ENCODE results near the gene CREB1. TPM values are rescaled to one million over a fixed set of nuclear protein-coding genes. Genes with fewer than 3 reads are reported as not detected.

Gene CREB1
- total RNA-seq, 4 donors from 2014 or later = 33.9 to 44.3 (median 37.1) TPM

DNA sequence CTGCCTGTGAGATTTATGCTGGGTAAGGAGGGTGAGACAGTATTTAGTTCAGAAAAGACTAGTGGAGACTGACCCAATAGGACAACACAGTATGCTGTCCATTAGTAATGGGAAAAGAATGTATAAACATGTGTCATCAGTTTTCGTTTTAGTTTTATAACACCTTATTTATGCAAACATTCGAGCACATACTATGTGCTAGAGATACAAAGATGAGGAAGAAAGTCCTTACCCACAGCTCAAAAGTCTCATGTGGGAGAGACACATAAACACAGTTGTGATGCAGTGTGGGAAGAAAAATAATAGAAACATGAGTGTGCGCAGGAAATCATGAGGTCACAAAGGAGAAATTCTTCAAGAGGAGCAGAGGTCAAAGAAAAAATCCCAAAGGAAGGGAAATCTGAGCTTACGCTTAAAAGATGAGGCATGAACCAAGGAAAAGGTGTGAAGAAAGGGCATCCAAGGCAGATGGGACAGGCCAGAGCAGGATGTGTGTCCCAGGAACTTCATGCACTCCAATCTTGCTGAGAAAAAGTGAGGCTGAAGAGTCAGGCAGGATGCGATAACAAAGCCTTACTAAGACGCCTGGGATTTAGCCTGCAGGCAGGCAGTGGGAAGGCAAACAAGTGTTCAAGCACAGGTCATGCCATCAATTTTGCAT is 87.4 kb downstream of the CREB1 start:
- intact Hi-C loops (cut with DNase I) = no loop called here
- peaks cover 0 to 10% (median 4%) of the 10 kb centered on the region in 3 donors for H3K4me1 ChIP-seq
- H3K36me3 ChIP-seq = peaks cover 0 to 66% (median 5%) of the 10 kb centered on the region in 3 donors
- DNase-seq = no peak
- H3K4me3 ChIP-seq = no peak overlapping the region
- H3K9me3 ChIP-seq = no peaks in the 10 kb centered on the region
- TF ChIP-seq CTCF (IDR thresholded peaks at IDR 0.05) = no peak
- no peak for TF ChIP-seq POLR2A (IDR thresholded peaks at IDR 0.05)
- WGBS, 2 donors = 57 to 60% methylated on average over 6 of the region's 6 CpGs
- peak overlapping the region in 3 of 4 donors; percentile 40 to 68 (median 60) for H3K27ac ChIP-seq
- H3K27me3 ChIP-seq = no peaks in the 10 kb centered on the region

GRCh38 chr2:207619764-207620203 is 90.0 kb downstream of the CREB1 start:
- TF ChIP-seq POLR2A (IDR thresholded peaks at IDR 0.05) = no peak
- TF ChIP-seq CTCF (IDR thresholded peaks at IDR 0.05) = no peak
- H3K27ac ChIP-seq = no peak overlapping the region
- peaks cover 0 to 57% (median 5%) of the 10 kb centered on the region in 3 donors for H3K36me3 ChIP-seq
- WGBS, 2 donors = 53 to 67% methylated on average over 4 of the region's 4 CpGs
- DNase-seq = no peak
- H3K4me3 ChIP-seq = no peak overlapping the region
- peaks cover 6 to 33% (median 13%) of the 10 kb centered on the region in 3 donors for H3K4me1 ChIP-seq
- intact Hi-C loops (cut with DNase I) = loop anchor here (10.0 kb wide), 1 partner anchor 465 kb away; no protein-coding TSS in a partner anchor
- no peaks in the 10 kb centered on the region for H3K9me3 ChIP-seq
- no peaks in the 10 kb centered on the region for H3K27me3 ChIP-seq

- peaks cover 11 to 42% (median 19%) of the 10 kb centered on the region in 3 donors for H3K4me1 ChIP-seq
- H3K27ac ChIP-seq = no peak overlapping the region
- no peak overlapping the region for H3K4me3 ChIP-seq
- peaks cover 0 to 43% (median 5%) of the 10 kb centered on the region in 3 donors for H3K36me3 ChIP-seq
- WGBS, 2 donors = 84 to 85% methylated on average over 10 of the region's 10 CpGs
- intact Hi-C loops (cut with DNase I) = loop anchor here (10.0 kb wide), 1 partner anchor 467 kb away; no protein-coding TSS in a partner anchor
- DNase-seq = no peak
- H3K9me3 ChIP-seq = no peaks in the 10 kb centered on the region
- TF ChIP-seq POLR2A (IDR thresholded peaks at IDR 0.05) = no peak
- TF ChIP-seq CTCF (IDR thresholded peaks at IDR 0.05) = no peak
- H3K27me3 ChIP-seq = no peaks in the 10 kb centered on the region
Observed at GRCh38 chr2:207621501-207622039, 91.8 kb downstream of the CREB1 start.

DNA sequence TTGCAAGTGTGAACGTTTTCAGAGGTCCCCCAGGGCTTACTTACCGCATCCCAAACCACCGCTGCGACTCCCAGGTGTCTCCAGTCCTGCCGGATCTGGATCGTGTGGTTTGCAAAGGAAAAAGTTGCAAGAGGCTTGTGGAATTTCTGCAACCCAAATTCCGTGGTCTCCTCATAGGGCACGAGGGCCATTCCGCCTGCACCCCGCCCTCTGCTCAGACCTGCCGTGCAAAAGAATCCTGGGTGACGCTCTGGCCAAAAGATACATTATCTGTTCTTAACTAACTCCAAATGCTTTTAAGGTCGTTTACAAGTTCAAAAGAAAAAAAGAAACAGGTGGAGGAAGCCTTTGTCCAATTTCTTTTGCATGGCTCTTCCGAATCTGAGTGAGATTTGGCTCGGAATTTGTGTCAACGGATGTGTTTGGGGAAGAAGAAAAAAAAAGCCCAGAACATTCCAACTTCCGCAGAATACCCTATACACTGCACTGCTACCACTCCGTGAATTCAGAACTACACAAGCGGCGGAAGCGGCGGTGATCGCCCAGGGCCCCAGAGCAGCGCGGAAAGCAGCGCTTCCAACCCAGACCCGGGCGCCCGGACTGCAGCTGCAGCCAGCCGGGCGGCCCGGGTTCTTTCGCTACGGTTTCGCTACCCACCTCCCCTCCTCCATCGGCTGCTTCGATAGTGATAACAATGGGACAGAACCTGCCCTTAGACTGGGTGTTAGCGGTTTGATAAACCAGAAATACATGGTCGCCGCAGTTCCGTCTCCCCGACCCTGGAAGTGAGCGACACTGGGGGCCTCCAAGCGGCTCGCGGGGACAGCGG is 94.6 kb downstream of the CREB1 start:
- Histone ChIP-seq H3K4me3 (peak overlapping the region; percentile 79 to 93 (median 86)), H3K9me3 (no peaks in the 10 kb centered on the region), H3K27me3 (no peaks in the 10 kb centered on the region), H3K36me3 (peaks cover 0 to 23% (median 5%) of the 10 kb centered on the region in 3 donors), H3K4me1 (peaks cover 13 to 39% (median 19%) of the 10 kb centered on the region in 3 donors), H3K27ac (peak overlapping the region; percentile 93 to 97 (median 95))
- peak in 2 of 4 donors; percentile 54 to 68 for TF ChIP-seq POLR2A (IDR thresholded peaks at IDR 0.05)
- no peak for TF ChIP-seq CTCF (IDR thresholded peaks at IDR 0.05)
- WGBS, 2 donors = 0 to 1% methylated on average over 23 to 33 of the region's 47 CpGs
- DNase-seq = no peak
- intact Hi-C loops (cut with DNase I) = loop anchor here (10.0 kb wide), 1 partner anchor 470 kb away; no protein-coding TSS in a partner anchor
